GM21723 (cell line): ENCODE data around the gene ABI2.
A peak's percentile ranks its signal among the peaks of the same experiment; 100 is the strongest.

Experiments
- ATAC-seq: cut with Tn5 transposase; IDR thresholded peaks from one replicate; pipeline ENCODE4 v1.9.1; 2021; ENCODE audit warnings: mild to moderate bottlenecking, moderate library complexity; ENCODE audit not compliant: unreplicated experiment

ABI2 gene

DNA sequence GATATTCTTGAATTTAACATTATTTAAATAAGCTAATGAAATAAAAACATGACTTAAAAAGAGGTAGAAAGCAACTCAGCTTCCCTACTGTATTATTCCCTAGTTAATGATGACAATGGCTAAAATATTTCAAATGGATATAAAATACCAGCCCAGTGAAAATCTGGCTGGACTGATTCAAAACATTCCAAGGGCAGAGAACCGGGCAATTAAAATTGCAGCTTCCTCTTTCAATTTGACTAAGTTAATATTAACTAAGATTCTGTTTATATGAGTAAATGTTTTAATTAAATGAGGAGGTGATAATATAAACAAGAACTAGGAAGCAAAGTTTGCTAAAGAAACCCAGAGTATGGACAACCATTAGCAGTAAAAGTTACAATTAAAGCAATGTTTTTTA lies 141.4 kb downstream of the ABI2 start:
- no peak for ATAC-seq

DNA sequence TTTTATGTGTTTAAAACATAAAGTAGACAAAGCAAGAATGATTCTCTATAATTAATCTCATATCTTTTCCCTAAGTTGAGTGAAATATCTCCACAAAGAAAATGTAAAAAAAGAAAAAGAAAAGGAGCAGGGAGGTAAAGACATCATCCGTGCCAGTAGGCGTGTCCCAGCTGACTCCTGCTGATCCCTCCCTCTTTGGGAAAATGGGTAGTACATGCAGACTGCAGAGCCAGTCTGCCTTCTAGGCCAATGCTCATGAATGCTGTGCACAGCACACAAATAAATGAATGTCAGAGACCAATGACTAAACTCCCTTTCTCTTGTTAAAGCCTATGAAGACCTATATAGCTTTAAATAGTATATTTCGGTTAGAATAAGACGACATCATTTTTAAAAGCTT lies 142.2 kb downstream of the ABI2 start:
- ATAC-seq = no peak

DNA sequence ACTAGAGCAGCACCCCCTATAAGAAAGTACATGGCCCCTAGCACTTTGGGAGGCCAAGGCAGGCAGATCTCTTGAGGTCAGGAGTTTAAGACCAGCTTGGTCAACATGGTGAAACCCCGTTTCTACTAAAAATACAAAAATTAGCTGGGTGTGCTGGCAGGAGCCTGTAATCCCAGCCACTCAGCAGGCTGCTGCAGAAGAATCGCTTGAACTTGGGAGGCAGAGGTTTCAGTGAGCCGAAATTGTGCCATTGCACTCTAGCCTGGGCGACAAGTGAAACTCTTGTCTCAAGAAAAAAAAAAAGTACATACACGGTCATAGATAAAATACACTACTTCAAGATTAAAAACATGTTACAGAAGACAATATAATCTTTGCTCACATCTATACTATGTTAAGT lies 143.1 kb downstream of the ABI2 start:
- no peak for ATAC-seq

DNA sequence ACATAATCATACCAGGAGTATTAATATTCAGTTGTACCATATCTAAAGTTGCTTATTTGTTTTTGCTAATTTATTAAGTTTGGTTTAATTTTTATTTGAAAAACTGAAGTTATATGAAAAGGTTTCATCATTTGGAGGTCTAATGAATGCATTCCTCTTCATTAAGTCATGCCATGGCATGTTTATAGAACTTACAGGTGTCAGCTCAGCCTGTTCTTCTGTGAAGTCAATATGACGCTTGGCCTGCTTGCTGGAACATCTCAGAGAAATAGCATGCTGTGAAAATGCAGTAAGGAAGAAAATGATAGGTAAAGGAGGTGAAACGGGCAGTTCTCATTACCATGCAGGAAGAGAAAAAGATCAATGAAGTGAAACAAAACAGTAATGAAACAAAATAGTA lies 148.7 kb downstream of the ABI2 start:
- no peak for ATAC-seq

DNA sequence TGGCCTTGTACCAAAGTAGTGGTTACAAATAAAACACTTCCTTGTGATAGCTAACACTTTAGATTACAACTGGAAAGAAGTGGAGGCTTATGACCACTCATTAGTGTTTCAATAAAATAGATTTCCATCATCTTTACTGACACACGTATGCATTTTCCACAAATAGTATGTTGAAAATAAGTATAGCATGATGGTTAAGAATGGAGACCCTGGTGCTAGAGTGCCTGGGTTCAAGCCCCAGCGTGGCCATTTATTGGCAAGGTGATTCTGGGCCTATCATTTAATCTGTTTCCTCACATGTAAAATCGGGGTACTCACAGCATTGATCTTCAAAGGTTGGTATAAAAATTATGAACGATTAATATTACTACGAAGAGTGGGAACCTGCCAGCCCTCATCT lies 152.4 kb downstream of the ABI2 start:
- no peak for ATAC-seq

DNA sequence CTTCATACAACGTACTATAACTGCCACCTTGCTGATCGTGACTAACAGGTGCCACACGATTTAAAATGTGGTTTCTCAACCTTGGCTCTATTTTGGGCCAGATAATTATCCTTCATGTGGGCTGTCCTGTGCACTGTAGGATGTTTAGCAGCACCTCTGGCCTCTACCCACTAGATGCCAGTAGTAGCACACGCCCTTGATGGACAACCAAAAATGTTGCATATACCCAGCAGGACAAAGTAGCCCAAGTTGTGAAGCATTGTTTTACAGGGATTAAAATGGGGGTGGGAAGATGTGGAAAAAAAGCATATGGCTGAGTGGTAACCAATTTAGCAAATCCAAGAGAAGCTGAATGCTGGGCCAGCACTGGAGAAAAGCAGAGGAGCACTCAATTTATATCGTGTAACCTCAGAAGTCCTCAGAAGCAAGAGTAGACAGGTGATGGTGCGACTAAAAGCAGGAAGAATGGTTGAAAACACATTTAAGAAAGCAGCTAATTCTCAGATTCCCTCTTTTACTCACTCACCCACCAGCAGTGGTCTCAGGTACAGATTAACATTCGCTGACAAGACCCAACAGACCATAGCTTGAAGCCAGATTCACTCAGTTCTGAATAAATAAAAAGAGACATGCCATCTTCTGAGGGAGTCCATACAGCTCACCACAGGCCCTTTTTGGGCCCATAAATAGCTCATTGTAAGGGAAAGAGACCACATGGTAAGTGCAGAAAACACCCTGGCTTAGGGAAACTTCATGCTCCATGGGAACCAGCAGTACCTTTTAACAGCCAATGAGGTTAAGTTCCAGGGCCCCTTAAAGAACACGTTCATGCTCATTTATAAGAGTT lies 156.3 kb downstream of the ABI2 start:
- peak; percentile 79 for ATAC-seq

DNA sequence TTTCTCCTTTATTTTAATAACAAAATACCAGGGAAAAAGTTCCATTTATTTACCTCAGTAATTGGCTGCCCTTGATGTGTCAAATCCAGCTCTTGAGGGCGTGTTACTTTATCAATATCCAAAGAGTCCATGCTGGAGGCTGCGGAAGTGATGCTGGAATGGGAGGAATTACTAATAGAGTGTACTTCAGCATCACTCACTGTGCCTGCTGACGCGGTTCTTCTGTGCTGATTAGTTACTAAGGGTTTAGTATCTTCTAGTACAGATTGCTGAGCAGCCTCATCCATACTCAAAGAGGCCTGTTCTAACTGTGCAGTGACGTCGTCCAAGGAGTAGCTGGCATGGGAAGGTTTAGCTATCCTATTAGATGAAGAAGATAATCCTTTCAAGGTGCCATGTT lies 161.3 kb downstream of the ABI2 start:
- no peak for ATAC-seq

DNA sequence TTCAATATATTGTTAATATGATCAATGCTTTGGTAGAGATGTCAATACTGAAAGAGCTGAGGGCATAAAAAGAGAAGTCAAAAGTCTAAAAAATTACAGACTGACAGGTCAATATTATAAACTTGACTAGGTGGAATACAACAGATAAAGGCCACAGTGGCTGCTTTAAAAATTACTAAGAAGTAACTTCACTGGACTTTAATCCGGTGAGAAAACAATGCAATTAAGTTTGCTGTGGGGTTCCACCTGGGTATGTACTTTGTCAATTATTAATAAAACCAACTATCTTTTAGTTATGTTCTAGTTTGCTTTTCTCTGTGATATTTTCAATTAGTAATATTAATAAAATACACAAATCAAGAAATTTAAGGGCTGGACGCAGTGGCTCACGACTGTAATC lies 162.2 kb downstream of the ABI2 start:
- no peak for ATAC-seq

DNA sequence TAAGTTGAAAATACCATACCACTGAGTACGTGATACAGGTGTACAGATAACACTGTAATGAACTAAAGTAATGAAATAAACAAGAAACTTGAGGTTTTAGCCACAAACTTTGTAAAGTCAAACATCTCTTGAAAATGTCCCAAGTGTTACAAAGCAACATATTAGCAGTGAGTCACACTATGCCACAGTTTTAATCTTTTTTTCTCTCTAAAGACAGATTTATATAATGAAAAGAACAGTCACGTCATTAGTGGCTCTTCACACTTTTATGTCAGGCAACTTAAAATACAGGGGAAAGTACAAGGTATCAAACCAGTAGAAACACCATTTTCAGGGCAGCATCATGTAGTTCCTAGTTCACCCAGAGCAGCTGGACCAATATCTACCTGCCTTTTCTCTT lies 164.8 kb downstream of the ABI2 start:
- ATAC-seq = no peak
